Tibial nerve (tissue), 4 donors: ENCODE data around the gene POLR1B. TPM values are rescaled to one million over a fixed set of nuclear protein-coding genes. Genes with fewer than 3 reads are reported as not detected.

Experiments used
- DNase-seq, 2 donors: peaks; one replicate each; pipeline ENCODE4 v3.0.0-alpha.2; 2019; ENCODE audit warnings: low spot score in 2 of 2
- H3K27ac ChIP-seq, 4 donors: fragments of 200-600 bp; sonication (generic) in 3 of 4; one replicate each; pipeline ENCODE4 v1.5.1; 2017 to 2019; ENCODE audit warnings: mild to moderate bottlenecking in 1 of 4
- H3K27me3 ChIP-seq, 2 donors: fragments of 200-600 bp; sonication (generic) in 1 of 2; one replicate each; pipeline versions ENCODE4 v1.5.1 to v1.6.0; 2017 to 2019
- H3K36me3 ChIP-seq, 3 donors: fragments of 200-600 bp; sonication (generic); one replicate each; pipeline ENCODE4 v1.5.1; 2018 to 2019
- H3K4me1 ChIP-seq, 4 donors: fragments of 200-600 bp; sonication (generic) in 3 of 4; one replicate each; pipeline ENCODE4 v1.5.1; 2017 to 2019
- H3K4me3 ChIP-seq, 4 donors: fragments of 200-600 bp; sonication (generic) in 3 of 4; one replicate each; pipeline ENCODE4 v1.5.1; 2017 to 2019; ENCODE audit warnings: mild to moderate bottlenecking in 1 of 4, moderate library complexity in 1 of 4
- H3K9me3 ChIP-seq, 4 donors: fragments of 200-600 bp; sonication (generic) in 3 of 4; one replicate each; pipeline ENCODE4 v1.5.1; 2017 to 2019
- CTCF ChIP-seq, 5 experiments: fragments of 200-600 bp in 3 of 5; fragments of 450-650 bp in 2 of 5; sonication (generic) in 3 of 5; IDR thresholded peaks; one replicate each; pipeline ENCODE4 v1.5.1; 2016 to 2019; ENCODE audit warnings: antibody characterized with exemption in 5 of 5, mild to moderate bottlenecking in 3 of 5, moderate library complexity in 2 of 5
- EP300 ChIP-seq, 2 donors: sonication (generic); formaldehyde crosslinking; IDR thresholded peaks; one replicate each; pipeline ENCODE4 v1.6.1; 2017; ENCODE audit warnings: antibody characterized with exemption in 2 of 2, mild to moderate bottlenecking in 1 of 2
- POLR2A ChIP-seq, 2 donors: fragments of 450-650 bp; IDR thresholded peaks; one replicate each; pipeline ENCODE4 v1.6.1; 2017; ENCODE audit warnings: antibody characterized with exemption in 2 of 2, mild to moderate bottlenecking in 2 of 2, moderate library complexity in 2 of 2
- WGBS, 2 donors: methylation state at CpG; one replicate each; pipeline ENCODE4 v1.1.5; 2018; 5-methylcytosine and 5-hydroxymethylcytosine counted together
- total RNA-seq, 4 donors: library from RNA; depleted of rRNA; stranded (reverse); fragments of >200 nt; gene quantifications; one replicate each; pipeline ENCODE4 v1.1.0, GENCODE V29; 2016

POLR1B gene
- total RNA-seq, 4 donors from 2014 or later: 10.3 to 14.9 (median 12.1) TPM

- no peak for DNase-seq
- Histone ChIP-seq H3K4me1 (peaks cover 0 to 21% (median 10%) of the 10 kb centered on the region in 4 donors), H3K27me3 (no peaks in the 10 kb centered on the region), H3K27ac (no peak overlapping the region), H3K36me3 (peaks cover 0 to 70% (median 0%) of the 10 kb centered on the region in 3 donors), H3K9me3 (no peaks in the 10 kb centered on the region), H3K4me3 (no peak overlapping the region)
- TF ChIP-seq EP300 (IDR thresholded peaks at IDR 0.05): no peak
- WGBS, 2 donors: 77 to 79% methylated on average over 4 to 6 of the region's 6 CpGs
Measured at GRCh38 chr2:112588611-112589045, 46.4 kb downstream of the POLR1B start.

- Histone ChIP-seq H3K27me3 (no peaks in the 10 kb centered on the region), H3K27ac (no peak overlapping the region), H3K9me3 (no peaks in the 10 kb centered on the region), H3K4me3 (no peak overlapping the region), H3K4me1 (peaks cover 0 to 1% (median 0%) of the 10 kb centered on the region in 4 donors), H3K36me3 (peaks cover 0 to 74% (median 0%) of the 10 kb centered on the region in 3 donors)
- TF ChIP-seq EP300 (IDR thresholded peaks at IDR 0.05) (no peak), POLR2A (IDR thresholded peaks at IDR 0.05) (no peak), CTCF (IDR thresholded peaks at IDR 0.05) (no peak)
- no peak for DNase-seq
- WGBS, 2 donors: 86% methylated on average over 5 of the region's 5 CpGs
Measured at GRCh38 chr2:112591413-112591812, 49.1 kb downstream of the POLR1B start.

- DNase-seq: no peak
- Histone ChIP-seq H3K9me3 (no peaks in the 10 kb centered on the region), H3K36me3 (peaks cover 0 to 50% (median 0%) of the 10 kb centered on the region in 3 donors), H3K4me3 (no peak overlapping the region), H3K4me1 (no peaks in the 10 kb centered on the region), H3K27me3 (no peaks in the 10 kb centered on the region), H3K27ac (no peak overlapping the region)
- 86 to 87% methylated on average over 4 of the region's 4 CpGs for WGBS, 2 donors
- TF ChIP-seq POLR2A (IDR thresholded peaks at IDR 0.05) (no peak), EP300 (IDR thresholded peaks at IDR 0.05) (no peak)
Measured at GRCh38 chr2:112593736-112594135, 51.5 kb downstream of the POLR1B start.

- Histone ChIP-seq H3K36me3 (peaks cover 0 to 13% (median 0%) of the 10 kb centered on the region in 3 donors), H3K27ac (no peak overlapping the region), H3K27me3 (no peaks in the 10 kb centered on the region), H3K4me3 (no peak overlapping the region), H3K4me1 (peaks cover 0 to 12% (median 5%) of the 10 kb centered on the region in 4 donors), H3K9me3 (no peaks in the 10 kb centered on the region)
- no peak for DNase-seq
- 96 to 99% methylated on average over 10 of the region's 10 CpGs for WGBS, 2 donors
- TF ChIP-seq CTCF (IDR thresholded peaks at IDR 0.05) (no peak), EP300 (IDR thresholded peaks at IDR 0.05) (no peak), POLR2A (IDR thresholded peaks at IDR 0.05) (no peak)
Measured at GRCh38 chr2:112597537-112598322, 55.5 kb downstream of the POLR1B start.

- no peaks in the 10 kb centered on the region for H3K9me3 ChIP-seq
- no peak overlapping the region for H3K4me3 ChIP-seq
- DNase-seq: no peak
- H3K27me3 ChIP-seq: no peaks in the 10 kb centered on the region
- H3K4me1 ChIP-seq: peaks cover 0 to 12% (median 5%) of the 10 kb centered on the region in 4 donors
- peaks cover 0 to 5% (median 0%) of the 10 kb centered on the region in 3 donors for H3K36me3 ChIP-seq
- H3K27ac ChIP-seq: no peak overlapping the region
- TF ChIP-seq CTCF (IDR thresholded peaks at IDR 0.05): no peak
- TF ChIP-seq EP300 (IDR thresholded peaks at IDR 0.05): no peak
- no peak for TF ChIP-seq POLR2A (IDR thresholded peaks at IDR 0.05)
- WGBS, 2 donors: 66 to 70% methylated on average over 3 of the region's 3 CpGs
Measured at GRCh38 chr2:112600634-112601033, 58.4 kb downstream of the POLR1B start.

GRCh38 chr2:112601754-112602153 lies 59.5 kb downstream of the POLR1B start:
- no peaks in the 10 kb centered on the region for H3K27me3 ChIP-seq
- H3K4me3 ChIP-seq: no peak overlapping the region
- DNase-seq: no peak
- 87 to 90% methylated on average over 3 of the region's 3 CpGs for whole genome bisulfite sequencing, 2 donors
- H3K36me3 ChIP-seq: peaks cover 0 to 5% (median 0%) of the 10 kb centered on the region in 3 donors
- TF ChIP-seq POLR2A (IDR thresholded peaks at IDR 0.05): no peak
- TF ChIP-seq EP300 (IDR thresholded peaks at IDR 0.05): no peak
- no peak for TF ChIP-seq CTCF (IDR thresholded peaks at IDR 0.05)
- H3K9me3 ChIP-seq: no peaks in the 10 kb centered on the region
- no peak overlapping the region for H3K27ac ChIP-seq
- H3K4me1 ChIP-seq: peaks cover 0 to 12% (median 5%) of the 10 kb centered on the region in 4 donors
